Measurements from ENCODE around the gene HPN.

GRCh38 chr19:35058370-35058769, 16.8 kb downstream of the HPN start:
- no peak for TF ChIP-seq CTCF (IDR thresholded peaks at IDR 0.05)
- no peak for TF ChIP-seq EZH2 (IDR thresholded peaks at IDR 0.05)

Data from neural progenitor cell (in vitro differentiated cells).